K562 (cell line): Measurements from ENCODE around the gene UBXN11. TPM values are rescaled to one million over a fixed set of nuclear protein-coding genes. Genes with fewer than 3 reads are reported as not detected.

ENCODE experiments used
- BRCA1 ChIP-seq, 2 experiments: fragments of 450-650 bp in 1 of 2; sonication (generic) in 1 of 2; formaldehyde crosslinking in 1 of 2; IDR thresholded peaks; 2 replicates each; pipeline versions ENCODE4 v1.5.0 to v1.6.1; 2017 to 2020; ENCODE audit warnings: mild to moderate bottlenecking in 1 of 2, missing genetic modification reagents in 1 of 2
- CHD4 ChIP-seq: fragments of 200-600 bp; sonication (generic); IDR thresholded peaks from 3 replicates; pipeline ENCODE4 v1.6.1; 2012; ENCODE audit warnings: low read depth, mild to moderate bottlenecking, mixed read lengths, low read length, inconsistent platforms; ENCODE audit not compliant: insufficient read depth, insufficient replicate concordance, poor library complexity, severe bottlenecking
- FOXK1 ChIP-seq: sonication (generic); formaldehyde crosslinking; IDR thresholded peaks from 2 replicates; pipeline ENCODE4 v1.8.0; 2022; ENCODE audit warnings: missing genetic modification reagents, mild to moderate bottlenecking, borderline replicate concordance
- KLF6 ChIP-seq: fragments of 250-450 bp; sonication (Bioruptor Pico); IDR thresholded peaks from 2 replicates; pipeline ENCODE4 v1.4.0; 2020; ENCODE audit warnings: mild to moderate bottlenecking, moderate library complexity, borderline replicate concordance
- NBN ChIP-seq: fragments of 450-650 bp; IDR thresholded peaks from 2 replicates; pipeline ENCODE4 v1.6.1; 2016; ENCODE audit warnings: low read depth, mild to moderate bottlenecking
- NR4A1 ChIP-seq, 2 experiments: fragments of 250-450 bp in 1 of 2; fragments of 450-650 bp in 1 of 2; sonication (Bioruptor Pico) in 1 of 2; IDR thresholded peaks; 2 replicates each; pipeline versions ENCODE4 v1.4.0 to v1.6.1; 2016 to 2020; ENCODE audit warnings: mild to moderate bottlenecking in 2 of 2, missing compliant biosample characterization in 1 of 2, missing genetic modification characterization in 1 of 2, moderate library complexity in 1 of 2
- RCOR1 ChIP-seq, 2 experiments: IDR thresholded peaks; 2 replicates each; pipeline ENCODE4 v1.6.1; 2012; ENCODE audit warnings: low read depth in 2 of 2, low read length in 2 of 2, borderline replicate concordance in 1 of 2, improper control_type of control experiment in 1 of 2
- RUNX1 ChIP-seq: sonication (generic); IDR thresholded peaks from 2 replicates; pipeline ENCODE4 v1.6.1; 2016; ENCODE audit warnings: antibody characterized with exemption, low read depth
- SAP30 ChIP-seq: fragments of 200-600 bp; sonication (generic); IDR thresholded peaks from 2 replicates; pipeline ENCODE4 v1.6.1; 2012; ENCODE audit warnings: borderline replicate concordance, low read depth, mild to moderate bottlenecking, moderate library complexity, low read length, control low read depth, inconsistent platforms; ENCODE audit not compliant: insufficient read depth, poor library complexity, severe bottlenecking
- TAF15 ChIP-seq: fragments of 200-400 bp; formaldehyde crosslinking; IDR thresholded peaks from 2 replicates; pipeline ENCODE4 v1.6.1; 2017; ENCODE audit warnings: mild to moderate bottlenecking, low read depth, low read length, moderate library complexity
- ZFP36 ChIP-seq: fragments of 150-350 bp; IDR thresholded peaks from 2 replicates; pipeline ENCODE4 v1.6.1; 2018; ENCODE audit warnings: low read length, low read depth; ENCODE audit not compliant: partially characterized antibody
- ZNF232 ChIP-seq: sonication (generic); formaldehyde crosslinking; IDR thresholded peaks from 2 replicates; pipeline ENCODE4 v1.8.0; 2022; ENCODE audit warnings: mild to moderate bottlenecking, missing genetic modification reagents
- ZNF592 ChIP-seq: fragments of 450-650 bp; IDR thresholded peaks from 2 replicates; pipeline ENCODE4 v1.6.1; 2017; ENCODE audit warnings: antibody characterized with exemption, mild to moderate bottlenecking
- polyA plus RNA-seq, 8 experiments: library from polyadenylated mRNA; depleted of rRNA in 4 of 8; stranded (reverse) in 5 of 8; unstranded in 3 of 8; fragments of >200 nt; fragmentation: Nextera tagmentation in 2 of 8; fragmentation: Illumina TruSeq in 1 of 8; extraction: Ambion mirVana in 2 of 8; extraction: Trizol in 1 of 8; gene quantifications; 2 replicates each; pipeline versions ENCODE4 v1.2.1 to v1.2.3, GENCODE V29; 2011 to 2014; ENCODE audit warnings: inconsistent platforms in 1 of 8, missing spikeins in 1 of 8
- total RNA-seq, 7 experiments: library from RNA; depleted of rRNA in 6 of 7; stranded (reverse); fragments of >200 nt in 6 of 7; fragmentation: Illumina TruSeq in 2 of 7; extraction: Trizol in 2 of 7; gene quantifications; 2 replicates each; pipeline versions ENCODE4 v1.2.1 to v1.2.3, GENCODE V29; 2011 to 2021; ENCODE audit warnings: low replicate concordance in 1 of 7
- TF ChIP-seq, protein P1 (sequence below): sonication (generic); formaldehyde crosslinking; IDR thresholded peaks from 2 replicates; pipeline ENCODE4 v1.8.0; 2022; ENCODE audit warnings: missing genetic modification reagents, mild to moderate bottlenecking, borderline replicate concordance

The UBXN11 gene
- total and polyA plus RNA-seq, 9 of the 15 experiments (the other 6 are each of a cell fraction or from before 2014, with no cell fraction given): 0.48 to 34.3 (median 11.3) TPM

DNA sequence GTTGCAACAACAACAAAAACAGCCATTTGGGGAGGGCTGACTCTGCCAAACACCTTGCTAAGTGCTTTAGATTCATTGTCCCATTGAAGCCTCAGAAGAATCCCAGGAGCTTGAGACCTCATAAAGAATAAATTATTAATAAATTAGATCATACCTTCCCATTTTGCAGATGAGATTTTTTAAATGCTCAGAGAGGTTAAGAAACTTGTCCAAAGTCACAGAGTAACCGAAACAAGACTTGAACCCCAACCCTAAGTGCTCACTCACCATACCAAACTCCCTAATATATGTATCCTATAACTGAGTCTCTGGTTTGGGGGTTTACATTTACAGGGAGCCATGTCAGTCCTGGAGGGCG is 43.9 kb upstream of the UBXN11 start (continued):
- TF ChIP-seq ZNF592 (no peak), RUNX1 (no peak), KLF6 (CRISPR knock-in tag) (no peak), SAP30 (no peak), TAF15 (no peak), BRCA1 (IDR thresholded peaks at IDR 0.05) (no peak), BRCA1 (CRISPR knock-in tag; IDR thresholded peaks at IDR 0.05) (no peak), NBN (no peak), RCOR1 (IDR thresholded peaks at IDR 0.05; ENCODE audit: borderline replicate concordance in 1 of 2, low read depth in 2 of 2, low read length in 2 of 2) (peak in 1 of 2 experiments; percentile 33; a peak in 1 of 4 replicates), CHD4 (peak; percentile 26), ZFP36 (peak; percentile 59), ZNF232 (no peak), NR4A1 (CRISPR knock-in tag; IDR thresholded peaks at IDR 0.05) (no peak), NR4A1 (tag; IDR thresholded peaks at IDR 0.05) (no peak), FOXK1 (CRISPR knock-in tag) (no peak)
- TF ChIP-seq, protein P1, sequence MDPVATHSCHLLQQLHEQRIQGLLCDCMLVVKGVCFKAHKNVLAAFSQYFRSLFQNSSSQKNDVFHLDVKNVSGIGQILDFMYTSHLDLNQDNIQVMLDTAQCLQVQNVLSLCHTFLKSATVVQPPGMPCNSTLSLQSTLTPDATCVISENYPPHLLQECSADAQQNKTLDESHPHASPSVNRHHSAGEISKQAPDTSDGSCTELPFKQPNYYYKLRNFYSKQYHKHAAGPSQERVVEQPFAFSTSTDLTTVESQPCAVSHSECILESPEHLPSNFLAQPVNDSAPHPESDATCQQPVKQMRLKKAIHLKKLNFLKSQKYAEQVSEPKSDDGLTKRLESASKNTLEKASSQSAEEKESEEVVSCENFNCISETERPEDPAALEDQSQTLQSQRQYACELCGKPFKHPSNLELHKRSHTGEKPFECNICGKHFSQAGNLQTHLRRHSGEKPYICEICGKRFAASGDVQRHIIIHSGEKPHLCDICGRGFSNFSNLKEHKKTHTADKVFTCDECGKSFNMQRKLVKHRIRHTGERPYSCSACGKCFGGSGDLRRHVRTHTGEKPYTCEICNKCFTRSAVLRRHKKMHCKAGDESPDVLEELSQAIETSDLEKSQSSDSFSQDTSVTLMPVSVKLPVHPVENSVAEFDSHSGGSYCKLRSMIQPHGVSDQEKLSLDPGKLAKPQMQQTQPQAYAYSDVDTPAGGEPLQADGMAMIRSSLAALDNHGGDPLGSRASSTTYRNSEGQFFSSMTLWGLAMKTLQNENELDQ (CRISPR knock-in tag): no peak
